Measurements from ENCODE around the gene CYB5R3. TPM values are rescaled to one million over a fixed set of nuclear protein-coding genes. Genes with fewer than 3 reads are reported as not detected.

CYB5R3 gene
- total and polyA plus RNA-seq, 4 donors = 346 to 756 (median 437) TPM

DNA sequence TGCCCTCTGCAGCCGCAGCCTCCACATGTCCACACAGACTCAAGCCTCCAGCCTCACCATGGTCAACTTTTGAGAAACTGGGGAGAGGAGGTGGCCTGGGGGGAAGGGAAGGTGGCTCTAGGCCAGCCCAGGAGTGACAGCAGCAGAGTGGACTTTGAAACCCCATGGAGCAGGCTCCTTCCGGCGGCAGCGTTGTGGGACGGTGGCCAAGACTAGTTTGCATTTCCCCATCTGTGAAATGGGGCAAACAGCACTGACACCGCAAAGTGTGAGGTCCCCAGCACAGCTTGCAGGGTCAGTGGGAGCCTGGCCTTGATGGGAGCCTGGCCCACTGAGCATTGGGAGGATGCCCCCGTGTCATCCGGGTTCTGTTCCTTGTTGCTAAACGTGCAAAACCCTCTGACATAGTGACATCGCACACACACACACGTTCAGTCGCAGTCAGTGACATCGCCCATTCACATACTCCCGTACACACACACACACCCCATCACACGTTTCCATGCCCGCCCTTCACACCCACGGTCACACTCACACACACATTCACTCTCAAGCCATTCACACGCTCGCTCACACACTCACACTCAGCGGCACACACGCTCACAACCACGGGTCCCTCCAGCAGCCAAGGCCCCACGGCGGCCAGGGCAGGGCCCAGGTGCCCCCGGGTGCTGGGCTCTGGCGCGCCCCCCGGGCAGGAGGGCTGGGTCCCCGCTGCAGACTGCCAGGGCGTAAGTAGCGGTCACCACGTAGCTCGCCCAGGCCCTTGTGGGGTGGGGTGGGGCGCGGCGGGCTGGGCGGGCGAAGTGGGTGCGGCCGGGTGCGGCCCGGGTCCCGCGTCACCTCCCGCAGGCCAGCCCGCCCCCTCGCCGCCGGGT is 585 bp downstream of the CYB5R3 start:
- no peaks in the 10 kb centered on the region for H3K27me3 ChIP-seq (ENCODE audit: control insufficient read depth in 1 of 2, insufficient read depth in 2 of 2, low read length in 1 of 2)
- intact Hi-C loops (cut with DNase I) = no loop called here
- H3K9me3 ChIP-seq (ENCODE audit: control insufficient read depth, low read length) = no peaks in the 10 kb centered on the region
- H3K27ac ChIP-seq (ENCODE audit: low read depth in 1 of 2, low read length in 2 of 2) = peak overlapping the region; percentile 64 to 84
- peaks cover 0 to 5% of the 10 kb centered on the region in 2 donors for H3K4me1 ChIP-seq (ENCODE audit: control insufficient read depth in 1 of 2, insufficient read depth in 2 of 2, low read length in 2 of 2)
- peak overlapping the region; percentile 59 to 70 for H3K4me3 ChIP-seq (ENCODE audit: low read length in 2 of 2)
- no peaks in the 10 kb centered on the region for H3K36me3 ChIP-seq (ENCODE audit: control insufficient read depth in 1 of 2, insufficient read depth in 2 of 2, low read length in 1 of 2)
- ATAC-seq (ENCODE audit: low FRiP score) = peak; percentile 55
- peak; percentile 71 to 88 for DNase-seq
- WGBS, 2 donors = 1% methylated on average over 36 to 49 of the region's 49 CpGs

DNA sequence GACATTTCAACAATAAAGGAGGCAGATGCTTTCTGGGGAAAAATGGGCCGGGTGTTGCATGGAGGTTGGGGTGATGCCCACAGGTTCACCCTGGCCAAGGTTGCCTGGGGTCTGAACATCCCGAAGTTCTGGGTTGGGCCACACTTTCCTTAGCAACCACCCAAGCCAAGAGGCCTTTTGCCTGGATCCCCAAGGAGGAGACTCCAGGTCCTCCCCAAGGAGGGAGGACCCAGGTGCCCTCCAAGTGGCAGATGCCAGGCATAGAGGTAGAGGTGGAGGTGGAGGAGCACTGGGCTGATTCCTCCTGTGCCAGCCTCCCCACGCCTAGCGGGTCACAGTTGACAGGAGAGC is 1.2 kb downstream of the CYB5R3 start:
- no peaks in the 10 kb centered on the region for H3K9me3 ChIP-seq (ENCODE audit: control insufficient read depth, low read length)
- peaks cover 0 to 5% of the 10 kb centered on the region in 2 donors for H3K4me1 ChIP-seq (ENCODE audit: control insufficient read depth in 1 of 2, insufficient read depth in 2 of 2, low read length in 2 of 2)
- no peaks in the 10 kb centered on the region for H3K36me3 ChIP-seq (ENCODE audit: control insufficient read depth in 1 of 2, insufficient read depth in 2 of 2, low read length in 1 of 2)
- peak overlapping the region in 1 of 2 donors; percentile 70 for H3K4me3 ChIP-seq (ENCODE audit: low read length in 2 of 2)
- peak overlapping the region in 1 of 2 donors; percentile 84 for H3K27ac ChIP-seq (ENCODE audit: low read depth in 1 of 2, low read length in 2 of 2)
- WGBS, 2 donors = 32 to 40% methylated on average over 4 of the region's 4 CpGs
- no peaks in the 10 kb centered on the region for H3K27me3 ChIP-seq (ENCODE audit: control insufficient read depth in 1 of 2, insufficient read depth in 2 of 2, low read length in 1 of 2)
- intact Hi-C loops (cut with DNase I) = no loop called here
- no peak for ATAC-seq (ENCODE audit: low FRiP score)
- DNase-seq = no peak

DNA sequence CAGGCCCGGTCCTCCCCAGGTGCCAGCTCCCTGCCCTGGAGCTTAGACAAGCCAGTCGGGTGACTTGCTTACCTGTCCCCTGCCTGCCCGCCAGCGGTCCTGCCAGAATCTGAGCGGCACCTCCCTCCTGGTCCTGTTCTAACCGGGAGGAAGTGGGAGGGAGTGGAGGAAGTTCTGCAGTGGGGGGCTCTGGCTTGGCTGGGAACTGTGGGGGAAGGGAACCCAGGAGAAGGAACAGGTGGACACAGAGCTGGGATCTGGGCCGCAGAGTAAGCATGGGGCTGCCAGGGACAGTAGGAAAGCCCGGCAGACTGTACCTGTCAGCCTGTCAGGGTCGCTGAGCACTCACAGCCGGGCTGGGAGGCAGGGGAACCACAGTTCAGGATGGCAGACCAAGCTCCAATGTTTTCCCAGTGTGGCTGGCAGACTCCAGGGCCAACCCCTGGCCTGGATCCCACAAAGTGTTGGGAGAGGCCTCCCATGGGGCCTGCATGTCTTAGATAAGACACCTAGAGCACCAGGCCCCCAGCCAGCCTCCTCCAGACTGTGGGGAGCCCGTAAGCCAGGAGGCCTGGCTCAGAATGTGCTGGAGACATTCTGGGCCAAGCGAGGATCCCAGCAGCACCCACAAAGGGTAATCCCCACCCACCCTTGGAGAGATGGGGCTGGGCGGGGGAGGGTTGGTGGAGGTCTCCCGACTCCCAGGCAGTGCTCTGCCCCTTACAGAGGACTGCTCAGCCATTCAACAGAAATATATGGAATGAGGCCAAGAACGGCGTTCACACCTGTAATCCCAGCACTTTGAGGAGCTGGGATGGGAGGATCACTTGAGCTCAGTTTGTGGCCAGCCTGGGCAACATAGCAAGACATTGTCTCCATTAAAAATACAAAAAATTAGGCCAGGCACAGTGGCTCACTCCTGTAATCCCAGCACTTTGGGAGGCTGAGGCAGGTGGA is 2.3 kb downstream of the CYB5R3 start:
- Histone ChIP-seq H3K27me3 (ENCODE audit: control insufficient read depth in 1 of 2, insufficient read depth in 2 of 2, low read length in 1 of 2) (no peaks in the 10 kb centered on the region), H3K9me3 (ENCODE audit: control insufficient read depth, low read length) (no peaks in the 10 kb centered on the region), H3K27ac (ENCODE audit: low read depth in 1 of 2, low read length in 2 of 2) (peak overlapping the region; percentile 34 to 61), H3K36me3 (ENCODE audit: control insufficient read depth in 1 of 2, insufficient read depth in 2 of 2, low read length in 1 of 2) (no peaks in the 10 kb centered on the region), H3K4me1 (ENCODE audit: control insufficient read depth in 1 of 2, insufficient read depth in 2 of 2, low read length in 2 of 2) (peaks cover 0 to 5% of the 10 kb centered on the region in 2 donors), H3K4me3 (ENCODE audit: low read length in 2 of 2) (no peak overlapping the region)
- DNase-seq (peak in 1 of 2 donors; percentile 69), ATAC-seq (ENCODE audit: low FRiP score) (no peak)
- intact Hi-C loops (cut with DNase I) = no loop called here
- 5 to 6% methylated on average over 16 of the region's 16 CpGs for WGBS, 2 donors

DNA sequence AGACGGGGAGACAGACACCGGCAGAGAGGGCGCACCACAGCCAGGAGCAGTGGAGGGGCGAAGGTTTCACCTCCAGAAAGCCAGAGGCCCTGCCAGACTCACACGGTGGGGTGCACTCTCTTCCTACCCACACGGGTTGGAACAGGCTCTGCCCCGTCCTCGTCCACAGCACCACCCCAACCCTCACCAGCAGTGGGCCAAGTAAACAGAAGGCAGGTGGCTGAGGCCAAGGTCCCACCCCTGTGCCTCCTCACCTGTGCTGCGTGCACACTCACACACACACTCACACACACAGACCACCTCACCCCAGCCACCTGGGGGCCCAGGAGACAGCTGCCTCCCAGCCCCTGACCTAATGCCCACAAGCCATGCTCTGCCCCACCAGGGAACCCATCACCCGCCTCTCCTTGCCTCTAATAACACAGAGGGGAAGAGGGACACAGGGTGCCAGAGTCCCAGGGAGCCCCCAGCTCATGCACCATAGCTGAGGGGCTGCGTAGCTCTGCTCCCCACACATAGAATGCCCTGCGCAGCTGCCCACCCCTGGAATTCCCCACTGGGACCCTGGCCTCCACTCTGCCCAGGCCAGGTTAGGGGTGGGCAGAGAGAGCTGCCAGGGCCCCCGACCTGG is 3.1 kb downstream of the CYB5R3 start:
- 18 to 19% methylated on average over 13 of the region's 13 CpGs for WGBS, 2 donors
- Histone ChIP-seq H3K27ac (ENCODE audit: low read depth in 1 of 2, low read length in 2 of 2) (peak overlapping the region; percentile 34 to 91), H3K36me3 (ENCODE audit: control insufficient read depth in 1 of 2, insufficient read depth in 2 of 2, low read length in 1 of 2) (no peaks in the 10 kb centered on the region), H3K27me3 (ENCODE audit: control insufficient read depth in 1 of 2, insufficient read depth in 2 of 2, low read length in 1 of 2) (no peaks in the 10 kb centered on the region), H3K9me3 (ENCODE audit: control insufficient read depth, low read length) (no peaks in the 10 kb centered on the region), H3K4me1 (ENCODE audit: control insufficient read depth in 1 of 2, insufficient read depth in 2 of 2, low read length in 2 of 2) (peaks cover 0 to 5% of the 10 kb centered on the region in 2 donors), H3K4me3 (ENCODE audit: low read length in 2 of 2) (no peak overlapping the region)
- ATAC-seq (ENCODE audit: low FRiP score) (no peak), DNase-seq (no peak)
- intact Hi-C loops (cut with DNase I) = no loop called here

DNA sequence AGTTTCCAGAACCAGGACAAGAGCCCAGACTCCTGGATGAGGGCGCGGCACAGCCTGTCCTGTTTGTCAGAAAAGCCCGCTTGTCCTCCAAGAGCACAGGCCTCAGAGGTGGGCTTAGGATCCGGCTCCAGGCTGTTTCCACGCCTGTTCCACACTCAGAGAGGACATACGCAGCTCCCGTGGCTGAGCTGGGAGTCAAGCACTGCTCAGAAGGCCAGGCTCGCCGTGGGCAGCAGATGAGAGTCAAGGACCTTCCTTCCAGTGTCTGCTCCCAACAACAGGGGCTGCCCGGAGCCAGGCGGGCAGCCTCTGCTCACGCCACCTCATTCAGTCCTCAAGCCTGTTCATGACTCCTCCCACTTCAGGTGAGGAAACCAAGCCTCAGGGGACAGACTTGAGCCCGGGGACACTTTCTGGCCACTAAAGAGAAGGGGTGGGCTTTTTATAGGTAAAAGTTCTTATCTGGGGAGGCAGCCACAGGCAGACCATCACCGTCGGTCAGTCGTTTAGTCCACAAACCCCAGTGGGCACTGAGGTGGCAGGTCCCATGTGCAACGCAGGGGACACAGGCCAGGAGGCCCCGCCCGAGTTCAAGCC is 3.8 kb downstream of the CYB5R3 start:
- DNase-seq (no peak), ATAC-seq (ENCODE audit: low FRiP score) (peak; percentile 5)
- Histone ChIP-seq H3K4me3 (ENCODE audit: low read length in 2 of 2) (no peak overlapping the region), H3K27me3 (ENCODE audit: control insufficient read depth in 1 of 2, insufficient read depth in 2 of 2, low read length in 1 of 2) (no peaks in the 10 kb centered on the region), H3K27ac (ENCODE audit: low read depth in 1 of 2, low read length in 2 of 2) (peak overlapping the region; percentile 34 to 91), H3K4me1 (ENCODE audit: control insufficient read depth in 1 of 2, insufficient read depth in 2 of 2, low read length in 2 of 2) (peaks cover 0 to 5% of the 10 kb centered on the region in 2 donors), H3K36me3 (ENCODE audit: control insufficient read depth in 1 of 2, insufficient read depth in 2 of 2, low read length in 1 of 2) (no peaks in the 10 kb centered on the region), H3K9me3 (ENCODE audit: control insufficient read depth, low read length) (no peaks in the 10 kb centered on the region)
- intact Hi-C loops (cut with DNase I) = no loop called here
- WGBS, 2 donors = 8% methylated on average over 19 of the region's 19 CpGs

DNA sequence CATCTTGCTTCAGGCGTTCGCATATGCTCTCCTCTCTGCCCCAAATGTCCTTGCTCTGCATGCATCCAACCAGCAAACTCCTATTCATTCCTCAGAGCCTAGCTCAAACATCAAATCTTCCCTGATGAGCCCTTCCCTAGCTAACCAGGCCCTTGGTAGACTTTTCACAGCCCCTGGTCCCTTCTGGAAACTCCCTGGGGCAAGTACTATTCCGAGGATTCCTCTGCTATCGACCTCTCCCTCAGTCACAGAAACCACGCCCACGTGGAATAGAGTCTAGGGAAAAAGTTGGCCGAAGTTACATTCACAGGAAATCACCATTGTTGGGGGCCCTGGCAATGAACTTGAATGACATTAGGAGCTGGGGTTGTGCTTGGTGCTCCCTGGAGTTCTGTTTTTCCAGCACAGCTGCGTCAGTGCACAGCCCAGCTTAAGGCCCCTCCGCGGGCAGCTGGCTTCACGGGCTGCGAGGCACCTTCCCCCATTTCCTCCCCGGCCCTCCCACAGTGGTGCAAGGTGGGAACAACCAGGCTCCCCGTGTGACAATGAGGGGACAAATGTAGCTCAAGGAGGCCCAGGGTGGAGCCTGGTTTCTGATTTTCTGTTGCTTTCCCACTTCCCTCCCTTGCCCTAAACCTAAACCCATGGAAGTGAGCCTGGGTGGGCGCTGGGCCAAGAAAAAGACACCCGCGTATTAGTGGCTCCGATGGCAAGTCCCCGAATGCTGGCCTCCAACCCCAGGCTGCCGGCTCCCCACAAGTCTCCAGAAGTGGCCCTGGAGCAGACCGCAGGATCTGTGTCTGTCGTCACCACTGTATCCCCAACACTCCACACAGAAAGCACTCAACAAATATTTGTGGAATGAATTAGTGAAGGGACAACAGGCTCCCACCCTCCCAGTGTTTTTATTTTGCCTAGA is 4.5 kb downstream of the CYB5R3 start:
- peaks cover 0 to 5% of the 10 kb centered on the region in 2 donors for H3K4me1 ChIP-seq (ENCODE audit: control insufficient read depth in 1 of 2, insufficient read depth in 2 of 2, low read length in 2 of 2)
- H3K27me3 ChIP-seq (ENCODE audit: control insufficient read depth in 1 of 2, insufficient read depth in 2 of 2, low read length in 1 of 2) = no peaks in the 10 kb centered on the region
- DNase-seq (peak; percentile 78 to 86), ATAC-seq (ENCODE audit: low FRiP score) (peak; percentile 9)
- WGBS, 2 donors = 8 to 9% methylated on average over 22 of the region's 22 CpGs
- peak overlapping the region; percentile 34 to 91 for H3K27ac ChIP-seq (ENCODE audit: low read depth in 1 of 2, low read length in 2 of 2)
- no peak overlapping the region for H3K4me3 ChIP-seq (ENCODE audit: low read length in 2 of 2)
- intact Hi-C loops (cut with DNase I) = no loop called here
- no peaks in the 10 kb centered on the region for H3K36me3 ChIP-seq (ENCODE audit: control insufficient read depth in 1 of 2, insufficient read depth in 2 of 2, low read length in 1 of 2)
- no peaks in the 10 kb centered on the region for H3K9me3 ChIP-seq (ENCODE audit: control insufficient read depth, low read length)

DNA sequence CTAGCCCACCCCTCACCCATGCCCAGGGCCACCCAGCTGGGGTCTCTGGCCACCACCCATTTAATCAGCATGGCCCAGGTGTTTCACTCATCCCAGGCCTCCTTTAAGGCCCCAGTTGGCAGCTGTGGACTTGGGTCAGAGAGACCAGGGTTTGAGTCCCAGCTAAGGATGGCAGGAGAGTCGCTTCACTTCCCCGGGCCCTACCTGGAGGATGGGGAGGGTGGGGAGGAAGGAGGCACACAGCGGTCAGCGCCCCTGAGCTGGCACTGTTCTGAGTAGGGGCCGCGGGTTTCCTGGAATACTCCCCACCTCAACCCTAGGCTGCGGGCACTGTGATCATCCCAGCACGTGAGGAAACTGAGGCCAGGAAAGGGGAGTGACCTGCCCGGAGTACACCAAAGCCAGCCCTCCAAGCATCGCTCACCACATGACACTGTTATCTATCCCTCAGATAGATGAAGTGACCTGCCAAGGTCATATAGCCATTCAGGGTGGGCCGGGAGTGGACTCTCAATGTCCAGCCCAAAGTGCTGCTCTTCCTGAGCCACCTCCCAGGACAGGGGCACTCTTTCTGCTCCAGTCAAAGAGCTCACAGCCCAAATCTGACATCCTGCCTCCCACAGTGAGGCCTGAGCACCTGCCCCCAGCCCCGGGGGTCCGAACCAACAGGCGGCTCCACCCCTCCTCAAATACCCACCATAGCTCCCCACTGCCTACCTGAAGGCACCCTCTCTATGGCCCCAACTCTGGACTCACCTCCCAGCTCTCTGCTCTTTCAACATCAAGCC is 5.4 kb downstream of the CYB5R3 start:
- H3K4me1 ChIP-seq (ENCODE audit: control insufficient read depth in 1 of 2, insufficient read depth in 2 of 2, low read length in 2 of 2) = peaks cover 0 to 5% of the 10 kb centered on the region in 2 donors
- WGBS, 2 donors = 87 to 88% methylated on average over 14 of the region's 14 CpGs
- H3K36me3 ChIP-seq (ENCODE audit: control insufficient read depth in 1 of 2, insufficient read depth in 2 of 2, low read length in 1 of 2) = no peaks in the 10 kb centered on the region
- DNase-seq (no peak), ATAC-seq (ENCODE audit: low FRiP score) (no peak)
- no peaks in the 10 kb centered on the region for H3K9me3 ChIP-seq (ENCODE audit: control insufficient read depth, low read length)
- H3K27me3 ChIP-seq (ENCODE audit: control insufficient read depth in 1 of 2, insufficient read depth in 2 of 2, low read length in 1 of 2) = no peaks in the 10 kb centered on the region
- H3K27ac ChIP-seq (ENCODE audit: low read depth in 1 of 2, low read length in 2 of 2) = peak overlapping the region in 1 of 2 donors; percentile 53
- intact Hi-C loops (cut with DNase I) = no loop called here
- H3K4me3 ChIP-seq (ENCODE audit: low read length in 2 of 2) = no peak overlapping the region

Measured in aorta (tissue), 5 donors.